Kidney capillary endothelial cell (primary cell): ENCODE data around the gene CIZ1.

Source experiments
- DNase-seq: peaks from one replicate; pipeline ENCODE4 v3.0.0-alpha.2; 2018; ENCODE audit warnings: low spot score

The CIZ1 gene

DNA sequence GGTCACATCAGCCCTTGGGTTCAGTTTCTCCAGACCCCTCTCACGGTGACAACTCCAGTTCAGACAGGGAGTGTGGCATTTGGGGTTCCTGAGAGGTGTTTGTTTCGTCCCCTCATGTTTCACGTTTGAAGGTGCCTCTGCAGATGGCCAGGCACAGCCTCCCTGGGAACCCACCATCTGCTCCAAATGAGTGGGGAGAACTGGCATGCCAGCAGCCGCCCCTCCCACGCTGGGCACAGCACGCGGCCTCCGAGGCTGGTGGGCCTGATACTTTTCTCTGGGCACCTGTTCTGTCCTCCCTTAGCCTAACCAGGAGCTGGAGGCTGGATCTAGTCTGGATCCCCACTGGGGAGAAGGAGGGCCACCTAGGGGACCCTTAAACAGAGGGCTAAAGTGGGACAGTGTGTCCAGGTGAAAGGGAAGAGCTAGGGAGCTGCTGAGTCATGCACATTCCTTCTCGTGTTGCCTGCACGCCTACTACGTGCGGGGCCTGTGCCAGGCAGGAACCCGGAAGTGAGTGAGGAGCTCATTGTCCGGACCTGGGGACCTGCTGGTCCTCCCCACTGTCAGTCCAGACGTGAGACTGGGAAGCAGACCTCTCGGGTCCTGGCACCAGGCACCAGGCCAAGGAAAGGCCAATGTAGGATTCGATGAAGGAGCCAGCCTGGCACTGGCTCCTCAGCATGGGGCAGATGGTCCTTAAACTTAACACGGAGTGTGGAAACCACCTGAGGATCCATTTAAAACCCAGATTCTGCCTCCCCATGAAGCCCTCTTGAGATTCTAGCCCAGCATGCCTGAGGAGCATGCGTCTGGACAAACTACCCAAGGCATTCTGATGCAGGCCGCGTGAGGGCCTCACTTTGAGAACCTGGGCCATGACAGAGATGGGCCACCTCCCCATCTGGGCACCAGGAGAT lies 23.5 kb upstream of the CIZ1 start:
- no peak for DNase-seq

DNA sequence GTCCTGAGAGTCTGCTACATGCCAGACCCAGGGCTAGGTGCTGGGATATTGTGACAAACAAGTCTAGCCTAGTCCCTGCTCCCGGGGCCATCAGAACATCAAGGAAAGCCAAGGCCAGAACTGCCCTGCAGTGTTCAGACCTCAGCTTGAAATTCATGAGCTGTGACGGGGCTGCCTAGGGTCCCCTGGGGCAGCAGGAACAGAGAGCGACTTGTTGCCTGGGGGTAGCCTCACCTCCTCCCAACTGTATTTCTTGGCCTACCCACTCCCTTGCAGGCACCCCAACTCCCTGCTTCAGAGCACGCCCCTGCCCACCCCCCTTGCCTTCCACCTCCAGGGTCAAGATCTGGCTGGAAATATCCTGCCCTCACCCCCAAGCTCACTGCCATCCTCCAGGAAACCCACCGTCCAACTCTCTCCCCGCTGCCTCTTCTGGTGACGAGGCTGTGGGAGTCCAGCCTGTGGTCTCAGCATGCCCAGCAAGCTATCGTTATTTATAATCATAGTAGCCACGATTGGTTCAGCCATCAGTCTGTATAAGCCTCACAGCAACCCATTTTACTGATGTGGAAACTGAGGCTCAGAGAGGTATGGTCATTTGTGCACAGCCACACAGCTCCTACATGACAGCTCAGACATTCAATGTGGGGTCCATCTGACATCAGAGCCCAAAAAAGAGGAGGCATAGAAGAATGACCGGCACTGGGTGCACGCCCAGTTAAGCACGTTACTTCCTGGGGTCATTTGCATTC lies 22.6 kb upstream of the CIZ1 start:
- DNase-seq, result no peak

DNA sequence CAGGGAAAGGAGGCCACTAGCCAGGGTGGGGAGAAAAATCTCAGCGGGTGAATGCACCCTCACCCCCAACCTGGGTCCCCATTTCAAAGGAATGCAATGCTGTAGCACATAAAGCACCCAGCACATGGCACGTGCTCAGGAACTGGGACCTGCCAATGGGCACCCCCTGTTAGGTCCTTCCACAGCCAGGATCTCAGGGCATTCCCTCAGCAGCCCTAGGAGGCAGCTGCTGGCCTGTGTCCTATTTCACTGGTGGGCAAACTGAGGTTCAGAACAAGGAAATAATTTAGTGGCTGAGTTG lies 20.6 kb upstream of the CIZ1 start:
- DNase-seq, result no peak

DNA sequence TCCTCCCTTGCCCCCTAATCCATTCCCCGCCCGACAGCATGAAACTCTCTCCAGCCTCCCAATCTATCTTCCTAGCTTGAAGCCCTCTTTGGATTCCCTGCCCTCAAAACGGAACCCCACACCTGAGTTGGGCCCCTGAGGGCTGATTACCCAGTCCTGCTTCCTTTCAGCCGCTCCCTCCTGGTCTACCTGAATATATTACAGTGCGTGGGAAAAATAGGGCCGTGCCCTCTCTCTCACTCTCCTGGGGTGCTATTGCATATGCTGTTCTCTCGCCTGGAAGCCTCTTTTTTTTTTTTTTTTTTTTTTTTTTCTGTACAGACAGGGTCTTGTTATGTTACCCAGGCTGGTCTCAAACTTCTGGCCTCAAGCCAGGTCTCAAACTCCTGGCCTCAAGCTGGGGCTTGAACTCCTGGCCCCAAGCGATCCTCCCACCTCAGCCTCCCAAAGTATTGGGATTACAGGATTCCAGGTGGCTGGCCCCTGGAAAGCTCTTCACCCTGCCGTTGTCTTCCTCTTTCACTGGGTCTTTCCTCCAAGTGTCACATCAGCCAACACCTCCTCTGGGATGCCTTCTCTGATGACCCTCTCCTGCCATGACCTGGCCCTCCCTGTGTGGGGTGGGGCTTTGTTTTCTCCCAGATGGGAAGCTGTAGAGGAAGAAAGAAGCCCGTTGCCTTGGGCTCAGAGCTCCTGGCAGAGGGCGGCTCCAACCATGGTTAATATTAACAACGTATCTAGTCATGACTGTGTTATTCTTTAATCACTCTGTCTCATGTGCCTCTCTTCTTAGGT lies 20.0 kb upstream of the CIZ1 start:
- no peak for DNase-seq

DNA sequence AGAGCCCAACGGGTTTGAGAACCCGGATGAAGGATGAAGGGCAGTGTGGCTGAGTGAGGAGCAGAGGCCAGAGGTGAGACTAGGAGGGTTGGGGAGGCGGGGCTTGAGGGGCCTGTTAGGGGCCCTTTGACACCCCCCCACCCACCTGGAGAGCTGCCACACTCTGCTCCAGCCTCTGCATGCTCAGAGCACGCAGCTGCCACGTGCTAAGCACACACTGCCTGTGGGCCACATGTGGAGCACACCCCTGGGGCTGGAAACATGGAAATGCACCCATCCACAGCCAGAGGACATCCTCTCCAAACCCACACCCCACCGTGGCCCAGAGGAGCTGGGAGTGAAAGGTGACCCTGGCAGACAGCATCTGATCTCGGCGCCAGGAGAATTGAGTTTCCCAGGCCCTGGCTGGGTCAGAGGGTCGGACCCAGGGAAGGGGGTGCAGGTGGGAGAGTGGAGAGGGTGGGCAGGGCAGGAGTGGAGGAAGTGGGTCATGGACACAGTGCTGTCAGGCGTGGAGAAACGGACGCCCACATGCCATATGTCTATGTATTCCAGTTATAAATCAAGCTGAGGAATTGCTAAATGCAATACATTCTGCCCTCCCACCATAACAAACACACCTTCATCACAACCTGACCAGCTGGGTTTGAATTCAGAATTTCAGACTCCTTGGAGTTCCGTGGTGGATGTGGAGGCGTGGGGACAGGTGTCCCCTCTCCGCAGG lies 17.7 kb upstream of the CIZ1 start:
- DNase-seq, result no peak

DNA sequence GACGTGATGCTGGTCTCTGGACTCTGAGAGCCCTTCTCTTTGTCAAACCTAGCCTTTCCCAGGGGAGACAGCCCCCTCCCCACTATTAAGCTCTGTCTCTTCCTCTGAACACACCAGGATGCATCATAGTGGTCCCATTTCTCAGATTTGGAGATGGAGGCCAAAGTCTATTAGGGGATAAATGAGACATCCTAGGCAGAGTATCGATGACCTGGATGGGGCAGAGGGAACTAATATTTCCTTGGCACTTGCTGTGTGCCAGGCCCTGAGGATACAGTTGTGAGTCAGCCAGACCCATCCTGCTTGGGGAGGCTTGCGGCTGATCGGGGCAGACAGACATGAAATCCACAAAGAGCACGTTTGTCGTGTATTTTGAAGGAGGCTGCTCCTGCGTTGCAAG lies 17.0 kb upstream of the CIZ1 start:
- DNase-seq, result no peak

DNA sequence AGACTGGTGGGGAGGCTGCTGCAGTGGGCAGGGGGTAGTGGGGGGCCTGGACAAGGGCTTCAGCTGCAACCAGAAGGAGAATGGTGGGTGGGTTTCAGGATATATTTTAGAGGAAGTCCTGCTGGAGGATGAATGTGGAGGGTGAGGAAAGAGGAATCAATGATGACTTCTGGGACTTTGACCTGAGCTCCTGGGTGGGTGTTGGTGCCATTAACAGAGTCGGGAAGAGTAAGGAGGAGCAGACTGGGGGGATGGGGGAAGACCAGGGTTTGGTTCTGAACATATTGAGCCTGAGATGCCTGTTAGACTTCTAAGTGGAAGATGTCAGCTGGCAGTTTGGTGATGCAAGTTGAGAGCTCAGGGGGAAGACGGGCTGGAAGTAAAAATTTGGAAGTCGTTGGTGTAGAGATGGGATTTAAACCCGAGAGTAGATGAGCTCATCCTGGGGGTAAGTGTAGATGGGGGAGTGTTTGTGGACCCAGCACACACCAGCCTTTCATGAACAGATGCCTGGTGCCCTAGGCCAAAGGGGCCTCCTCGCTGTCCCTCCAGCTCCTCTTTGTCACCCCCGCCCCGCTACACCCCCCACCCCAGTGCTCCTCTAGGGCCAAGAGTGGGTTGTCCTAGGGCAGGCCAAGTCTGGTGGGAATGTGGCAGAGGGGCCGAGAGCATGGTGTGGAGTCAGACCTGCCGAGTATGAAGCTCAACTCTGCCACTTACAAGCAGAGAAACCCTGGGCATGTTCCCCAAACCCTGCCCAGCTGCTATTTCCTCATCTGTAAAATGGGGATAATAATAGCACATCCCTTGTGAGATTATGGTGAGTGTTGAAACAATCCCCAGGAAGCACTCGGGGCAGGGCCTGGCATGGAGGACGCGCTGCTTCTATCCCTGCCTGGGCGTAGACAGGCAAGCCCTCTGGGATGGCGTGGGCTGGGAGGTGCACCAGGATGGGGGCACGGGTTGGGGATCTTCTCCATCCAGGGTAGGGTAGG lies 15.8 kb upstream of the CIZ1 start:
- DNase-seq, result no peak

DNA sequence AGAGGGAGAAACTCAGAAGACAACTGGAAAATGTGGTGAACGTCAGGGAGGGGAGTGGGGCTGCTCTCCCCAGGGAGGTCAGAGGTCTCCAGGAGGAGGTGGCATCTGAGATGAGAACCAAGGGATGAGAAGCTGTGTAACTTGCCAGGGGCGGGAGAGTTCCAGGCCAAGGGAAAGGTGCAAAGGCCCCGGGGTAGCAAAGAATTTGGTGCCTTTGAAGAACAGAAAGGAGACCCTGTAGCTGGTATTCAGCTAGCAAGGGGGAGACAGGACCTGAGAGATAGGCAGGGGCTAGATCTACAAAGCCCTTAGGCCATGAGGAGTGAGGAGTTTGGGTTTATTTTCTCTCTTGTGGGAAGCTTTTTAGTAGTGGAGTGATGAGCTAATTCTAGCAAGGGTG lies 15.1 kb upstream of the CIZ1 start:
- DNase-seq, result no peak

DNA sequence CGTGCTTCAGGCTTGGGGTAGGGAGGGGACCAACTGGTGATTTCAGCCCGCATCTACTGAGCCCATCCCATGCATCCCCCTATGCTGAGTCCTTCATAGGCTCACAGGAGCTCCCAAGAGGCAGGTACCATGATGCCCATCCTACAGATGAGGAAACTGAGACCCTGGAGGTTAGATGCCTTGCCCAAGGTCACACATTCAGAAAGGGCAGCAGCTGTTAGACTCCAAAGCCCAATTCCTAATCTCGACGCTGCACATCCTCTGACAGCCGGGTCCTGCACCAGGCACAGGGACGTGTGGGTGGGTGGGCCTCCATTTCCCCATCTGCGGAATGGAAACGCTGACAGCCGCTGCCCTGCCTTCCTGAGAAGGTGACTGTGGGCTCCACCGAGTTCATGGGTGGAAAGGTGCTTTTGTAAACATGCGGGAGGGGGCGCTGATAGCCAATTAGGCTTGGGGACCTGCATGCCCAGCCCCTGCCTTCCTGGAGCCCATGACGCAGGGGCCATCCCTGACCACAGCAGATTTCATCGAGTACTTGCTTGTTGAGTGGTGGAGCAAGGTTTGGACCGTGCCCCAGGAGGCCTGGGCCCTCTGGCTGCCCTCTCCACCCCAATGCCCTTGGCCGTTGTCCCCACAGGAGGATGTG lies 14.0 kb upstream of the CIZ1 start:
- DNase-seq, result no peak

DNA sequence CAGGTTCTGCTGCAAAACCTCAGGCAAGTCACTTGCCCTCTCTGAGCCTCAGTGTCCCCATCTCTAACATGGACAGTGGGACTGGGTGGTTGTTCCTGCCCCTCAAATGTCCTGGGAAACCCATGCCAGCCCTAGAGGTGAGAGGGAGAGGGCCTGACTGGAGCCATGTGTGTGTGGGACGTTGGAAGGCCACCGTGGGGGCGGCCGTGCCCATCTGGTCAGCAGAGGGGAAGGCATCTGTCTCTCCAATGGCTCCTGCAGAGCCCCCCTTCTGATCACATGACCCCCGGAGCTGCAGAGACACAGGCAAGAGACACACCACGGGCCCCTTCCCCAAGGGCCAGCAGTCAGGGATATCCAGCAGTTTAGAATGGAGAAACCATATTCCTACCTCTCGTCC lies 13.5 kb upstream of the CIZ1 start:
- DNase-seq, result no peak

DNA sequence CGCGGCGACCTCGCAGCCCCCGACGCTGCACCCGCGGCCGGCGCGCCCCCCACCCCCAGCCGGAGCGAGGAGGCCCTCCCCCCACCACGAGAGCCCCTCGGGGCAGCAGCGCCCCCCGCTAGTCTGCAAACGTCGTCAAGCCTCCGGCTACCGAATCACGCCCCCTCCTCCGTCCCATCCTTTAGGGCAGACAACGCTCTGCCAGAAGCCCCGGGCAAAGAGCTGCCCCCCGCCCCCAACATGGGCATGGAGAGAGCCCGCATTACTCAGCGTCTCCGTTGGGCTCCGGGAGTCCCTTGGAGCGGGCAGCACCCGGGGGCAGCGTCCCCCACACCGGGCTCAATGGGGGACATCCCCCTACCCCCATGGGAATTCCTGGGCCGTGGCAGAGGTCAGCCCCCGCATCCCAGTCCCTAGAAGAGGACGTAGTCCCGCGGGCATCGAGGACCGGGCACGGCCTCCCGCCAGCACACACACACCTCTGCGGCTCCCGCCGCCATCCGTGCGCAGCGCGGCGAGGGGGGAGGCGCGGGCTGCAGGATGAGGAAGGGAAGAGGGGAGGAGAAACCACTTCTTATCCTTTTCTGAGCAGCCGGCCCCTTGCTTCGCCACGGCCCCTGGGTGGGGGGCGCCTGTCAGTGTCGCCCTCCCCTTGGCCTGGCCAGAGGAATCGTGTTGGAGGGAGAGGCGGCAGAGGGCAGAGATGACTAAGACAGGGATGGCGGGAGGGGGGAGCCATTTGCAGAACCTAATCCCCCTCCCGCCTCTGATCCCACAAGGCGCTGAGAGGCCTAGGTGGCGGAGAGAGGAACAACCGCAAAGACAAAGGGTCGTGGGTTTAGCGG lies 12.6 kb upstream of the CIZ1 start:
- no peak for DNase-seq

DNA sequence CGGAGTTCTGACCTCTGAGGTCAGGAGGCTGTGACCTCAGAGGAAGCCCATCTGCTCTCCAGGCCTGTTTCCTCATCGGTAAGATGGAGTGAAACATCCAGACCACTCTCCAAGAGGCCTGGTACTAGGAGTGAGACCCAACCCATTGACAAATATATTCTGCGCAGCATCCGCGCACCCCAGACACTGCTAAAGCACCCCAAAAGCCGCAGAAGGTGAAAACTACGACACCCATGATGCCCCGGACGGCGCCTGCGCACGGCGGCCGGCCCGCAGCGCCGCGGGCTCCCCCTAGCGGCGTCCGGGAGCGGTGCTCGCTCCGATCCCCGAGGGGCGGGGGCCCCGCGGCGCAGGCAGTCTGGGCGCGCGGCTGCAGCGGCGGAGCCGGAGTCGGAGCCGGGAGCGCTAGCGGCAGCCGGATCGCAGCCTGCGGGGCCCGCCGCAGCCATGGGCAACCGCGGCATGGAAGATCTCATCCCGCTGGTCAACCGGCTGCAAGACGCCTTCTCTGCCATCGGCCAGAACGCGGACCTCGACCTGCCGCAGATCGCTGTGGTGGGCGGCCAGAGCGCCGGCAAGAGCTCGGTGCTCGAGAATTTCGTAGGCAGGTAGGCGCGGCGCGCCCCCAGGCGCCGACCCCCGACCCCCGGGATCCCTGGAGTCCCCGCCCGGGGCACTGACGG lies 11.8 kb upstream of the CIZ1 start, which contains the start of gene DNM1:
DNM1 (plus strand) TSS at position 356 of the 683 bp plus-strand sequence; CDS start at position 448, 92 bp downstream.
- DNase-seq, result peak; percentile 48

DNA sequence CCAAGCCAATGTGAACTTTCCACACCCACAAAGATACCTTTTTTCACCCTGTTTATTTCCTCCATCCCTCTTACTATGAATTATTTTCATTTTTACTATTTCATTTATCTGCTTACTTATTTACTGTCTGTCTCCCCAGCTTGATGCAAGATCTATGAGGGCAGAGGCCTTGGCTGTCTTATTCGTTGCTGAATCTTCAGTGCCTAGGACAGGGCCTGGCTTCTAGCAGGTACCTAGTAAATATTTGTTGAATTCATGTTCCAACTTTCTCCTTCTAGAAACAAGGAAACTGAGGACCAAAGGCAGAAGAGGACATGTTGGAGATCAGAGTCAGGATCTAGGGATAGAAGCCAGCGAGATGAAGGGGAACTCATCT lies 11.3 kb upstream of the CIZ1 start:
- DNase-seq, result no peak

DNA sequence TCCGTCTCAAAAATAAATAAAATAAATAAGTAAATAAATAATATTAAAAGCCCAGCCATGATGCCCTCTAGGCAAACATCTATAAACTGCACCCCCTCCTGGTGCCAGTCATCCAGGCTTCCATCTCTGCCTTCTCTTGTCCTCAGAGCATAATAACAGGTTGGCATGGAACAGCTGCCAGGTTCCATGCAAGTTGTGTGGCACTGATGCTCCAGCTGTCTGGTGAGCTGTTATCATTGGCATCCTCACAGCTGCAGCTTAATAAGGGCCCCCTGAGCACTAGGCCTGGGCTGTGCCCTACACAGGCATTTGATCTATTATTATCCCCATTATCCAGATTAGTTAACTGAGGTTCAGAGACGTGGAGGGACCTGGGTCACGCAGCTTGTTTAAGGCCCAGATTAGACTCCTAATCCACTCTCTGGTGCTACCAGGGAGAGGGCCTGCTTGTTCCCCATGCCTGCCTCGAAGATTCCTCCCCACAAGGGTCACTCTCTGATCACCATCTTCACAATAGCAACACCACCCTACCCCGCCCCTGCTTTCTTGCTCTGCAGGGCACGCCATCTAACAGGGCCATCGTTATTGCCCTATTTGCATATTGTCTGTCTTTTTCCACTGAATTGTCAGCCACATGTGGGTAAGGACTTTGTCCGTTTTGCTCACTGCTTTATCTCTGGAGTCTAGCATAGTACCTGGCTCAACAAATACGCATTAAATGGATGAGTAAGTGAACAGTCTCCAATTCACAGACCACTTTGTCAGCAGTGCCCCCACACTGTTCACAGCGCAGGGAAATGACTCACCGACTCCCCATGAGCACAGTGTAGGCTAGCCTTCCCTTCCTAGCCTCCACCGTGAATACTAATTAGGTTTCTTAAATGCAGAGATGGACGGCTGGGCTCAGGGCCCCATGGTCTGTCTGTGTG lies 10.3 kb upstream of the CIZ1 start:
- DNase-seq, result no peak

DNA sequence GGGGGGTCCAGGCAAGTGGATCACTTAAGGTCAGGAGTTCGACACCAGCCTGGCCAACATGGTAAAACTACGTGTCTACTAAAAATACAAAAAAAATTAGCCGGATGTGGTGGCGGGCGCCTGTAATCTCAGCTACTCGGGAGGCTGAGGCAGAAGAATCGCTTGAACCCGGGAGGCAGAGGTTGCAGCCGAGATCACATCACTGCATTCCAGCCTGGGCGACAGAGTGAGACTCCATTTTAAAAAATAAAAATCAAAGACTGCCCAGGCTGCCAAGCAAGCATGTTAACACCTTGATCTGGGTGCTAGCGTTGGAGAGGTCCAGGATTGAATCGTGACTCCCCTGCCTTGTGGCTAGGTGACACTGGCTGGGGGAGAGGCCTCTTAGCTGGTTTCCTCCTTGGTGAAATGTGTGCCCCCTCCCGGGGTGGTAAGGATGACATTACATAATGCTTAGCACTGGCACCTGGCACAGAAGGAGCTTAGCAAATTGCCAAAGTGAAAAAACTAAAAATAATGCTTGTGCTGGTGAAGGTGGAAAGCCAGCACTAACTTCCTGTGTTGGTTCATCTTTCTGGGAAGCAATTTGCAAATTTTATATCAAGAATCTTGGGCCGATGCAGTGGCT lies 2.2 kb upstream of the CIZ1 start:
- no peak for DNase-seq

DNA sequence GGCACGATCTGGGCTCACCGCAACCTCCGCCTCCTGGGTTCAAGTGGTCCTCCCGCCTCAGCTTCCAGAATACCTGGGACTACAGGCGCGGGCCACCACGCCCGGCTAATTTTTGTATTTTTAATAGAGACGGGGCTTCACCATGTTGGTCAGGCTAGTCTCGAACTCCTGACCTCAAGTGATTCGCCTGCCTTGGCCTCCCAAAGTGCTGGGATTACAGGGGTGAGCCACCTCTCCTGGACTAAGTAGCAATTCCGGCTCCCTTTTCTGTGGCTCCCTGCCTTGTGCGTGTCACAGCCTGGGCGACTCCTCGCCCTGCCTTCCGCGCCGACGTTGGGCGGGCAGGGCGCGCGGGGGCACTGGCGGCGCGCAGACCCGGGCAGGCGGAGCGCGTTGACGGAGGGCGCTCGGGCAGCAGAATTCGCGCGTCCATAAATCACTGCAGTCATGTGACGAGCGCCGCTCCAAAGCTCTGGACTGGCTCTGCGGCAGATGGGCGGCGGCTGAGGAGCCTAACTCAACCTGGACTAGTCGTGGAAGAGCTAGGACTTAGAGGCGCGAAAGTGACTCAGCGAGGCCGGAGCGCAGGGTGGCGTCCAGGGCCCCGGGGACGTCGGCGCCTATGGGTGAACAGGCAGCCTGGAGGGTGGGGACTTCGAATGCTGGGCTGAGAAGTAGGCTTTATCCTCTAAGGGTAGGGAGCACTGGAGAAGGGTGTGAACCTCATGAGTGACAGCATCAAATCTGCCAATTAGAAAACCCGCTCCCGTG lies 1.4 kb upstream of the CIZ1 start:
- DNase-seq, result peak; percentile 68
